Thyroid gland (tissue), 4 donors: ENCODE data around the gene YJEFN3. TPM values are rescaled to one million over a fixed set of nuclear protein-coding genes. Genes with fewer than 3 reads are reported as not detected.

ENCODE experiments used
- DNase-seq, 2 donors: peaks; one replicate each; pipeline ENCODE4 v3.0.0-alpha.2; 2019
- H3K27ac ChIP-seq, 3 donors: fragments of 200-600 bp; sonication (generic); 1 replicate in 2 of 3; 2 replicates in 1 of 3; pipeline ENCODE4 v1.5.1; 2016 to 2019; ENCODE audit warnings: mild to moderate bottlenecking in 1 of 3, moderate library complexity in 1 of 3
- H3K27me3 ChIP-seq: fragments of 200-600 bp; sonication (generic); one replicate; pipeline ENCODE4 v1.5.1; 2019
- H3K36me3 ChIP-seq, 2 donors: fragments of 200-600 bp; sonication (generic); one replicate each; pipeline ENCODE4 v1.5.1; 2016 to 2019
- H3K4me1 ChIP-seq, 2 donors: fragments of 200-600 bp; sonication (generic); one replicate each; pipeline ENCODE4 v1.5.1; 2017 to 2019
- H3K4me3 ChIP-seq, 3 donors: fragments of 200-600 bp; sonication (generic); replicated peaks in 1 of 3; 1 replicate in 2 of 3; 2 replicates in 1 of 3; pipeline ENCODE4 v1.5.1; 2016; ENCODE audit warnings: mild to moderate bottlenecking in 1 of 3
- H3K9me3 ChIP-seq: fragments of 200-600 bp; sonication (generic); one replicate; pipeline ENCODE4 v1.5.1; 2017
- POLR2A ChIP-seq, 2 donors: fragments of 450-650 bp; IDR thresholded peaks; one replicate each; pipeline ENCODE4 v1.6.1; 2017; ENCODE audit warnings: antibody characterized with exemption in 2 of 2, mild to moderate bottlenecking in 2 of 2, moderate library complexity in 1 of 2
- WGBS, 2 donors: methylation state at CpG; one replicate each; pipeline ENCODE4 v1.1.5; 2017; 5-methylcytosine and 5-hydroxymethylcytosine counted together
- intact Hi-C: fragments of 100-400 bp; cut with DNase I; formaldehyde crosslinking; loops from one replicate; pipeline ENCODE4 v1.15.1; 2023
- total RNA-seq, 4 donors: library from RNA; depleted of rRNA; stranded (reverse); fragments of >200 nt; gene quantifications; one replicate each; pipeline ENCODE4 v1.2.3, GENCODE V29; 2016
- TF ChIP-seq, protein P1 (sequence below), 6 experiments: fragments of 200-600 bp in 3 of 6; fragments of 450-650 bp in 3 of 6; sonication (generic) in 3 of 6; IDR thresholded peaks; one replicate each; pipeline ENCODE4 v1.5.1; 2016 to 2019; ENCODE audit warnings: antibody characterized with exemption in 6 of 6, mild to moderate bottlenecking in 2 of 6, inconsistent platforms in 1 of 6, moderate library complexity in 1 of 6

YJEFN3 gene
- total RNA-seq, 4 donors from 2014 or later, result 1.9 to 7.2 (median 2.6) TPM; not detected in 1

DNA sequence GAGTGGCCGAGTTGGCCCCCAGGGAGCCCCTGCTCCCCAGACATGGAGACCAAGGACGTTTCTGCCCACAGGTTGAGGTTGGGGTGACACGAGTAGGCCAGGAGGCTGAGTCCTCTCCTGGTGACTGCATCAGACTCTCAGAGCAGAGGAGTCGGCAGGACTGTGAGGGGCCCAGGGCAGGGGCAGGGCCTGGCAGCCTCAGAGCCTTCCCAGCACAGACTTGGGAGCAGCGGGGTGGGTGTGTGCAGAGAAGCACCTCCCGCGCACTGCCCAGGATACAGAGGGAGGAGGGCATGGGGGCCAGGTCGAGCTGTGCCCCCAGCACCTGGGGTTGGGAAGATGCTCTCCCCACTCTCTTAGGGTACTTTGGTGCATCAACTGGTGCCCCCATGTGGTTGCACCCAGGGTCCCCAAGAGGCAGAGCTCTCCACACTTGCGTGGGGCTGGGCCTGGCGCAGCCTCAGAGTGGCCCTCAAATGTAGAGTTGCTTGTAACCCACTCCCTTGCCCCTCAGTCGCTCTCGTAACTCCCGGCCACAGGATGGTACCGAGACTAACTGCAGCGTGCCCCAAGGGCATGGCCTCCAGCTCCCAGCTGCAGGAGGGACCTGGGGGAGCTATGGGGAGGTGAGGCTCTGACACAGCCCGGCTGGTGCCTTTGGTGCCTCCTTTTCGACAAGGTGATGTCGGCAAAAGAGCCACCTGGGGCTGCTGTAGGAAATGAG lies 29.3 kb upstream of the YJEFN3 start:
- H3K36me3 ChIP-seq, result peaks cover 66 to 69% of the 10 kb centered on the region in 2 donors
- no peak overlapping the region for H3K27ac ChIP-seq
- intact Hi-C loops, result no loop called here
- peaks cover 4 to 13% of the 10 kb centered on the region in 2 donors for H3K4me1 ChIP-seq
- WGBS, 2 donors, result 90 to 95% methylated on average over 12 to 17 of the region's 18 CpGs
- no peak for DNase-seq
- TF ChIP-seq, protein P1, sequence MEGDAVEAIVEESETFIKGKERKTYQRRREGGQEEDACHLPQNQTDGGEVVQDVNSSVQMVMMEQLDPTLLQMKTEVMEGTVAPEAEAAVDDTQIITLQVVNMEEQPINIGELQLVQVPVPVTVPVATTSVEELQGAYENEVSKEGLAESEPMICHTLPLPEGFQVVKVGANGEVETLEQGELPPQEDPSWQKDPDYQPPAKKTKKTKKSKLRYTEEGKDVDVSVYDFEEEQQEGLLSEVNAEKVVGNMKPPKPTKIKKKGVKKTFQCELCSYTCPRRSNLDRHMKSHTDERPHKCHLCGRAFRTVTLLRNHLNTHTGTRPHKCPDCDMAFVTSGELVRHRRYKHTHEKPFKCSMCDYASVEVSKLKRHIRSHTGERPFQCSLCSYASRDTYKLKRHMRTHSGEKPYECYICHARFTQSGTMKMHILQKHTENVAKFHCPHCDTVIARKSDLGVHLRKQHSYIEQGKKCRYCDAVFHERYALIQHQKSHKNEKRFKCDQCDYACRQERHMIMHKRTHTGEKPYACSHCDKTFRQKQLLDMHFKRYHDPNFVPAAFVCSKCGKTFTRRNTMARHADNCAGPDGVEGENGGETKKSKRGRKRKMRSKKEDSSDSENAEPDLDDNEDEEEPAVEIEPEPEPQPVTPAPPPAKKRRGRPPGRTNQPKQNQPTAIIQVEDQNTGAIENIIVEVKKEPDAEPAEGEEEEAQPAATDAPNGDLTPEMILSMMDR (IDR thresholded peaks at IDR 0.05), result no peak
- no peak for TF ChIP-seq POLR2A (IDR thresholded peaks at IDR 0.05)
- H3K4me3 ChIP-seq, result no peak overlapping the region
- H3K9me3 ChIP-seq, result no peaks in the 10 kb centered on the region
- no peaks in the 10 kb centered on the region for H3K27me3 ChIP-seq

- H3K27ac ChIP-seq, result no peak overlapping the region
- H3K4me1 ChIP-seq, result peaks cover 4 to 13% of the 10 kb centered on the region in 2 donors
- no peak for TF ChIP-seq POLR2A (IDR thresholded peaks at IDR 0.05)
- TF ChIP-seq, protein P1 (IDR thresholded peaks at IDR 0.05), result no peak
- peaks cover 68 to 81% of the 10 kb centered on the region in 2 donors for H3K36me3 ChIP-seq
- no peaks in the 10 kb centered on the region for H3K27me3 ChIP-seq
- intact Hi-C loops, result no loop called here
- DNase-seq, result no peak
- 91 to 94% methylated on average over 31 to 32 of the region's 34 CpGs for WGBS, 2 donors
- H3K4me3 ChIP-seq, result no peak overlapping the region
- no peaks in the 10 kb centered on the region for H3K9me3 ChIP-seq
Observed at GRCh38 chr19:19500975-19501644, 27.6 kb upstream of the YJEFN3 start.

GRCh38 chr19:19501798-19502197 lies 26.9 kb upstream of the YJEFN3 start:
- Histone ChIP-seq H3K27ac (no peak overlapping the region), H3K4me1 (peaks cover 4 to 13% of the 10 kb centered on the region in 2 donors), H3K36me3 (peaks cover 65 to 76% of the 10 kb centered on the region in 2 donors), H3K27me3 (no peaks in the 10 kb centered on the region), H3K9me3 (no peaks in the 10 kb centered on the region), H3K4me3 (no peak overlapping the region)
- no peak for DNase-seq
- WGBS, 2 donors, result 96 to 97% methylated on average over 26 of the region's 26 CpGs
- no peak for TF ChIP-seq POLR2A (IDR thresholded peaks at IDR 0.05)
- TF ChIP-seq, protein P1 (IDR thresholded peaks at IDR 0.05), result no peak
- intact Hi-C loops, result no loop called here

GRCh38 chr19:19502281-19502680 lies 26.4 kb upstream of the YJEFN3 start:
- H3K4me1 ChIP-seq, result peaks cover 4 to 13% of the 10 kb centered on the region in 2 donors
- no peak overlapping the region for H3K4me3 ChIP-seq
- H3K27ac ChIP-seq, result peak overlapping the region in 1 of 3 donors; percentile 69
- peaks cover 61 to 73% of the 10 kb centered on the region in 2 donors for H3K36me3 ChIP-seq
- H3K27me3 ChIP-seq, result no peaks in the 10 kb centered on the region
- H3K9me3 ChIP-seq, result no peaks in the 10 kb centered on the region
- 96 to 99% methylated on average over 17 of the region's 19 CpGs for WGBS, 2 donors
- intact Hi-C loops, result no loop called here
- DNase-seq, result no peak
- TF ChIP-seq POLR2A (IDR thresholded peaks at IDR 0.05), result no peak
- TF ChIP-seq, protein P1 (IDR thresholded peaks at IDR 0.05), result no peak
